ENCODE measurements around the gene PPP1R9B. TPM values are rescaled to one million over a fixed set of nuclear protein-coding genes. Genes with fewer than 3 reads are reported as not detected.

Gene PPP1R9B
- total RNA-seq, 1 donor from 2014 or later: 68.9 TPM

GRCh38 chr17:50146927-50147665, 3.4 kb downstream of the PPP1R9B start:
- no peak for FAIRE-seq
- no peak for DNase-seq (ENCODE audit: low spot score in 2 of 2)

DNA sequence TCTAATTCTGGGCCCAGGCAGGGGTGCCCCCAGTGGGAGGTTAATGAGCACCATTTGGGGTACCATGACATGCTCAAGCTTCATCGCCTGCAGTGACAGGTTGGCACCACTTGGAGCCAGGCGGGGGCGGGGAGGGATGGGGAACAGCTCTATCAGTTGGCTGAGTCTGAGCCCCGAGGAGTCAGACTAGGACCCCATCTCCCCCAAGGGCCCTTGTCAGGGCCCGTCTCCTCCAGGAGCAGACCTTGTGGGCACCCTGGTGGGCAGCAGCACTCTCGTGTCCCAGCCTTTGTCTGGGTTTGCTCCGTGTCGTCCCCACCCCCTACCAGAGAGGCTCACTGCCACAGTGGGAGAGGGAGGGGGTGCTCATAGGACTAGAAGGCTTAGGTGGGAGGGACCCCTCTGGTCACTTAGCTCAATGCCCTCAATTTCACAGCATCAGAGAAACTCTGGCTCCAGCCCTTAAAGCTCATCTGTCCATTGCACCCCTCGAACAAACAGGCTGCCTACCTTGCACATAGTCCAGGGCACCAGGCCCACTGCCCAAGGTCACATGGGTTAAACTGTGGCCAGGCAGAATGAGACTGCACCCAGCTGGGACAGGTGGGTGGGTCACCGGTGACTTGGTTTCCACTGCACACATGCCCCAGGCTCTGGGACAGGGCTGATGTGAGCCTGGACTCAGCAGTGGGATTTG, 4.1 kb downstream of the PPP1R9B start:
- DNase-seq (ENCODE audit: low spot score in 2 of 2) (no peak), FAIRE-seq (no peak)

DNA sequence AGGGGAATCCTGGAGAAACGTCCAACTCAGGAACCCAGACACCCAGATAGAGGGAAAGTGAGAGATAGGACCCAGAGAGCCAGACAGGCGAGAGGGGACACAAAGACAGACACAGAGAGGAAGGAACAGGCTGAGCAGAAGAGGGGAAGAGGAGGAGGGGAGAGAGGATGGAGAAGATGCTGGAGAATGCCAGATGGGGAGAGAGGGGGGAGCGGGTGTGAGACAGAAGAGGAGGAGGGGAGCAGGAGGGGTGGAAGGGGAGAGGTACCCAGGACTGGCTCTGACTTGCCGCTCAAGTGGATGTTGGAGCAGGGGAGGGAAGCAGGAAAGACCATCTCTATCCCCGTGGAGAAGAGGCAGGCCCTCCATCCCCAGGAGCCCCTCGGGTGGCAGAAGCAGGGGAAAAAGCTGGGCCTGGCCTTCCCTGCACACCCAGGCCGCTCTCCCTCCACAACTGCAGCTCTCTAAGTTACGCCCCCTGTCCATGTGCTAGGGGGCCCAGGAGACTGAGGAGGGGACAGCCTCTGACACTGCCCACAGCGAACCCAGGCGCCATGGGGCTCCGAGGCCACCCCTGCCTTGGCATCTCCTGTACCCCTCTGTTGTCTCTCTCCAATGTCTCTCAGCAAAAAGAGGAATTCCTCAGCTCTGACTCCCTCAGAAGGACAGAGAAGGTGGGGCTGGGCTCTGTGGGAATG, 4.8 kb downstream of the PPP1R9B start:
- DNase-seq (ENCODE audit: low spot score in 2 of 2) (no peak), FAIRE-seq (no peak)

- FAIRE-seq: no peak
- DNase-seq (ENCODE audit: low spot score in 2 of 2): no peak
Observed at GRCh38 chr17:50144845-50145531, 5.5 kb downstream of the PPP1R9B start.

DNA sequence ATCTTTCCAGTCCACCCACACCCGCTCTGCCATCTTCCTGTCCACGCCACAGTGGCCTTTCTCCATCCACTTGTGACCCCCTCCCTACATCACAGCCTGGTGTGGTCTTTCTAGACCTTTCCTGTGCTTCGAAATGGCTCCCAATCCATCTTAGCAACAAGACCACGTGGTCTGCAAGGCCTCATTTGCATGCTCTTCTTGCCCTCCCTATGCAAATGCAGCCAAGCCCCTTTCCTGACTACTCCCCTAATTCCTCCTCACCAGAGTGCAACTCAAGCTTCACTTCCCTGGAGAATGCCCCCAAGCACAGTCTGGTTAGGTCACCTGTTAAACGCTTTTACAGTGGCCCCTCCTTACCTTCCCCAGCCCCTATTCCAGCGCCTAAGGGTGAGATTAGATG, 6.1 kb downstream of the PPP1R9B start:
- FAIRE-seq: no peak
- no peak for DNase-seq (ENCODE audit: low spot score in 2 of 2)

DNA sequence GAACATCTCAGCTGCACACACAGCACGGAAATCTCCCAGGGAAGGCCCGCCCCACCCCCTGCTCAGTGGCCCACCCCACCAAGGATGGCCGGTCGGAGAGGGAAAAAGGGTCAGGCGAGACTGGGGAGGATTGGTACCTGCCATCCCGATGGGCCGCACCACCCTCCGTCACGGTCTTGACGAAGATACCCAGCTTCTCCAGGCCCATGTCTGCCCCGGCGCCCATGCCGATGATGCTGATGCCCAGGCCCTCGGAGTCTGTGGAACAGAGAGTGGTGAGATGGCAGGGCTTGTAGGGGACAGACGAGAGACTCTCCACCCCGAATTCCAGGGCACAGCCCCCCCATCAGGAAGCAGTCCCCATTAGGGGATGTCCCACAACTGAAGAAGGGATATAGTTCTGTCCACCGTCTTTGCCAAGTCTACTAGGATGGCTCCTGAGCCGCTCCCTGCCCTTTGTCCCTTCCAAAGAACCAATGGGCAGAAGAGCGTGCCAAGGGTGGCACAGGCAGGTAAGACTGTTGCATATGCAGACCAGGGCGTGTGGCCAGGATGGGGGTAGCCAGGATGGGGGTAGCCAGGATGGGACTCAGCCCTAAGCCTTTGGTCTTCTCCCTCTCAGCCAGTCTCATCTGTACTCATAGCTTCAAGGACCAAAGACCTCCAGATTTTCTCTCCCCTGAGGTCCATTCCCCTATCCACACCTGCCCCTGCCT, 6.9 kb downstream of the PPP1R9B start:
- FAIRE-seq: no peak
- no peak for DNase-seq (ENCODE audit: low spot score in 2 of 2)

DNA sequence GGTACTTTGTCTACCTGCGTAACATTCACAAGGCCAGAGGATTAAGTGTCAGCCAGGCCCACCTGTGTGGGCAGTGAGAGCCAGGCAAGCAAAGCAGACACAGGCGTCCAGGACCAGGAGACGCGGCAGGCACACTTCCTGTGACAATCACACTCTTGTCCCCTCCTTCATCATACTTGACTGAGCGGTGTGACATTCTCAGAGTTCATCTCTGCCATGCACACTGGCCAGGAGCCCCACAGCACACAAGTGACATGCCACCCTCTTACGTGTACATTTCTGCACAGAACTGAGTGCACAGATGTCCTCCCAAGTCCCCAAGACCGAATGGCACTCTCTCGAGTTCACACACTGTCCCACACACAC, 8.7 kb downstream of the PPP1R9B start:
- FAIRE-seq: no peak
- DNase-seq (ENCODE audit: low spot score in 2 of 2): no peak

DNA sequence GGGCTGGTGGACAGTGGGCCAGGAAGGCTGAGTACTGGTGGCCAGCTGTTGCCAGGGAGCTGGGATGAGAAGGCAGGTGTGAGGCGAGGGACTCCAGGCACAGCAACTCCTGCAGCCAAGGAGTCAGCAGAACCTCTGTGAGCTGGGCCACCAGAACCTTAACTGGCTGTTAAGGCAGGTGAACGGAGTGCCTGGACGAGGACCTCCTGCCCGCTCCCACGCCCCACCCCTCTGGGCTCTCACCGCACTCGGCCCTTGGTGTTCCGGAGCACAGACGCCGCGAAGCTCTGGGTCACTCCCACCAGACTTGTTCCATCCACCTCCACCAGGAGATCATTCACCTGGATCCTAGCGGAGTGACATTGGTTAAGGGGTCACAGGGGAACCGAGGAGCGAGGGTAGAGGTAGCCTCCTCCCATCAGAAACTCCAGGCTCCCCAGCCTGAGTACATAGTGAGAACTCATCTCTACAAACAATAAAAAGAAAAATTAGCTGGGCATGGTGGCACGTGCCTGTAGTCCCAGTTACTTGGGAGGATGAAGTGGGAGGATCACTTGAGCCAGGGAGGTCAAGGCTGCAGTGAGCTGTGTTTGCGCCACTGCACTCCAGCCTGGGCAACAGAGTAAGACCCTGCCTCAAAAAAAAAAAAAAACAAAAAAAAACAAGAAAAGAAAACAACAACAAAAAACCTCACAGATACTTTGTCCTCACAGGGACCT, 9.3 kb downstream of the PPP1R9B start:
- no peak for DNase-seq (ENCODE audit: low spot score in 2 of 2)
- FAIRE-seq: no peak

DNA sequence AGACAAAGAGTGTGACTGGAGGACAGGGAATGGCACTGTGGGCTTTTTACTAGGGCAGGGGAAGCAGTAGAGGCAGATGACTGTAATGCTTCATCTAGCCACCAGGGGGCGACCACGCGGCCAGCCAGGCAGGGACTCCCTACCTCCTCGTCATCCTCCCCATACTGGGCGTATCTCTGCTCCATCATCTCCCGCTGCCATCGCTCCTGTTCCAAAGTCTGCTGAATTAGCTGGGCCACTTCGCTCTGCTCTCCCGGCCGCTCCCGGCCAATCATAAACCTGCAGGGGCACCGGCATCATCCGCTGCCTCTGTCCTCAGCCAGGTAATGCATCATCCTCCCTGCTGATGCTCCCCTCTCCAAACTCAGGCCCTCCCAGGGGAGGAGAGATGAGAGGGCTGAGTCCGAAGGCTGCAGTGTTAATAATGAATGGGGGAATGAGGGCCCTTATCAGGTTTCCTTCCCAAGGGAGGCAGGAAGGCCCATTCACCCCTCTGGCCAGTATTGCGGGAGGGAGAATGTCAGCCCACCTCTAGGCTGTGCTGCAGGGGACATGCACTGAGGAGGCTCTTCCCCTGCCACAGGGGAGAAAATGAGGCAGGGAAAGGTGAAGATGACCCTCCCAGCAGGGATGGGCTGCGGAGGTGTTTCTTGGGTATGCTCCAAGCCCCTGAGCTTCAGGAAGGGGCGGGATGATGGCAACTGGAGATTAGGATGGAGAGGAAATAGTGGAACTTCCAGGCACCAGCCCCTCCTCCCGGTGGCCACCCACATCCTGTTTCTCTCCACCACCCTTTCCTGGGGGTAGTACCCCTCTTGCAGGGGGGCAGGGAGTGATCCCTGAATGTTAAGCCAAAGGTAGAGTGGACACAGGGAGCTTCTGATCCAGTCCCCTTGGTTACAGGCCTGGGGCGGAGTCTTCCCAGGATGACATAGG, 10.3 kb downstream of the PPP1R9B start:
- FAIRE-seq (no peak), DNase-seq (ENCODE audit: low spot score in 2 of 2) (peak; percentile 75 to 88)

DNA sequence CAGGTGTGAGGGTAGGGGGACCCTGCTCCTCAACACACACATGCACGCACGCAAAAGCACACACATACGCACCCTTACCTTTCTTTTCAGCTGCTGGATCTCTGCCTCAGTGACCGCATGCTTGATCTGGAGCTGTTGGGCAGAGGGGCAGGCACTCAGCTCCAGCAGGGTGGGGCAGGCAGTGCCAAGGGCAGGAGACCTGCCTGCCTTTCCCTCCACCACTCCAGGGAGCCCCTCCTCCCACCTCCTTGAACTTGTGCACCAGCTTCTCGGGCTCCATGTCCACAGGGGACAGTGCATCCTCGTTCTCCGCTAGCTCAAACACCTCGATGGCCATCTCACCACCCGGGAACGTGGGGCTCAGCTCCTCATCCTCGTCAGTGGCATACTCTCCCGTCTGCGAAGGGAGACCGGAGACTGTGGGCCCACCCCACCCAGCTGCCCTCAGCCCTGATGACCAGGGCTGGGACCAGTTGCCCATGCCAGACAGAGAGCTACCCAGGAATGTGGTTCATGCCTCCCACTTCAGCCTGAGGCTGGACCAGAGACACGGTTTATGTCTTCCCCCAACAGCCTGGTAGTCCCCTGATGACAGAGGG, 11.2 kb downstream of the PPP1R9B start:
- FAIRE-seq (no peak), DNase-seq (ENCODE audit: low spot score in 2 of 2) (no peak)

DNA sequence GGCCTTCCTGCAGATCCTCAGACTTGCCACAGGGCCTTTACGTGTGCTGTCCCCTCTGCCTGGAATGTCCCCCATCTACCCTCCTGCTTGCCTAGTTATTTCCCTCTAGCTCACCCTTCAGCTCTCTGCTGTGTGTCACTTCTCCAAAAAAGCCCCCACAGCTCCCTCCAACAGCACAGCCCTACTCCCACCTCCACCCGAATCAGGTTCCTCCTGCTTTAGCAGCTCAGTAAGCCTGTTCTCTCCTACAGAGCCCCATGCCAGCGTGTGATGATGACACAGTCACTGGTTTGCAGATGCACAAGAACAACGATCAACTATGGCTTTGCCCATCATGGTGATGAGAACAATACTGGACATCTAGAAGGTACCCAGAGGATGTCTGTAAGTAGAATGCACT, 13.4 kb downstream of the PPP1R9B start:
- FAIRE-seq: no peak
- no peak for DNase-seq (ENCODE audit: low spot score in 2 of 2)

DNA sequence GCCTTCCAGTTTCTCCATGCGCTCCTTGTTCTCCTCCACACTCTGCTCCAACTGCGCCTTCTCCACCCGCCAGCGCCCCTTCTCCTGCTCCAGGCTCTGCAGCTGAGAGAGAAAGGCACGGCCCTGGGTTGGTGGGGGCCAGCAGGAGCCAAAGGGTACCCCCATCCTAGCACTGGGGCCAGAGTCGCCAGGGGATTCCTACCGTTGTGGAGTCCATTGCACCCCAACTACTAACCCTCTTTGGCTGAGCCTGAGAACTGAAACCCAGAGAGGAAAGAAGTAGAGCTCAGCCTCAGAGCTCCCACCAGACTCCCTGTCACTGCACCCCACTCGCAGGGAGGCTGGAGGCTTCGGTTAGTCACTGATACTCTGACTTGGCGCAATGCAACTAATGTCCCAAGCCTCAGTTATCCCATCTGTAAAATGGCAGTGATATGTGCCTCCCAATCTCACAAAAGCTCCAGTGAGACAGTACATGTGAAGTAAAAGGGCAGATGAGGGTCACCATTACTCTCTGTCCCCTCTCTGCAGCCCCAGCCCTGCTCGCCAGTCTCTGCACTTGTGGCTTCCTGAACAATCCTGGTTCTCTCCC, 14.3 kb downstream of the PPP1R9B start:
- FAIRE-seq (no peak), DNase-seq (ENCODE audit: low spot score in 2 of 2) (no peak)

GRCh38 chr17:50135316-50136095, 15.0 kb downstream of the PPP1R9B start:
- DNase-seq (ENCODE audit: low spot score in 2 of 2): no peak

DNA sequence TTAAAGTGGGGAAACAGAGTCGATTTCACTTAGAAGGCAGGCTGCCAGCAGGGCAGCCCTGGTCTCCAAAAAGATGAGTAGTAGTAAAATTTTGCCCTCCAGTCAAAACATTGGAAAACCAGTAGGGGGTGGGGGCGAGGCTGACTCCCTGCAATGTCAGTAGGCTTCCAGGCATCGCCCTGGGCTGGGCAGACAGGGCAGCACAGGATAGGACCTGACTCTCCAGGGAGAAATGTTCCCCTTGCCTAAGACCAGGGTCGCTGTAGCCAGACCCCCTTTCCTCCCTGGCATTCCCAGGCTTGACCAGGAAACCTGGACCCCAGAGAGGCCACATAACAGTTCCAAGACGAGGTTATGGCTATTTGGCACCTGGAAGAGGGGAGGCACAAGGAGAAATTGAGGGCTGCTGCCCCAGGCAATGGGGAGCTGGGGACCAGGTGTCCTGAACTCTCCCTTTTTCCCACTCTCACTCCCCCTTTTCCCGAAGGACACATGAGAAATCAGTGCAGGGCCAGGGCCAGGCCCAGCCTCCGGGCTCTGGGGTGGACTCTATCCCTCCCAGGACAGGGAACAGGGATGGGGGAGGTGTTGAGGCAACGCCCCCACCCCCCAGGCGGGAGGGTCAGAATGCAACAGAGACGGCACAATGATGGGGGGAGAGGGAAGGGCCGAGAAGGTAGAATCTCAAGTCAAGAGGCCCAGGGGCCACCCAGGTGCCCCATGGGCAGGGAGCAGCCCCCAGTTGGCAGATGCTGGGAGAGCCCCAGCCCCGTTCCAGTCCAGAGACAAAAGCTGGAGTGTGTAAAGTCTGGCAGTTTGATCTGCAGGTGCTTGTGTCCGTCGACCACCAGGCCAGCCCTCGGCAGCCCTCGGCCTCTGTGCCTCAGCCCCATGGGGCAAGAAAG, 16.0 kb downstream of the PPP1R9B start:
- FAIRE-seq: no peak
- DNase-seq (ENCODE audit: low spot score in 2 of 2): no peak

More at GRCh38 chr17:50135316-50136095, 15.0 kb downstream of the PPP1R9B start:
- FAIRE-seq: no peak

GRCh38 chr17:50133769-50134099, 16.7 kb downstream of the PPP1R9B start:
- DNase-seq (ENCODE audit: low spot score in 2 of 2): no peak
- no peak for FAIRE-seq

All from frontal cortex (tissue), 4 donors.